Neural crest cell (in vitro differentiated cells): ENCODE results near the gene MYOM1. TPM values are rescaled to one million over a fixed set of nuclear protein-coding genes. Genes with fewer than 3 reads are reported as not detected.

Experiments used
- DNase-seq: peaks from one replicate; pipeline ENCODE4 v3.0.0; 2021; ENCODE audit warnings: low read depth, mixed read lengths, low spot score
- H3K27ac Mint-ChIP-seq: one replicate; pipeline ENCODE4 v1.8.0; 2021; ENCODE audit warnings: mild to moderate bottlenecking, mixed read lengths; ENCODE audit not compliant: unreplicated experiment
- H3K27me3 Mint-ChIP-seq: 2 replicates; pipeline ENCODE4 v1.8.0; 2021; ENCODE audit warnings: low read depth, mild to moderate bottlenecking, mixed read lengths
- H3K36me3 Mint-ChIP-seq: 2 replicates; pipeline ENCODE4 v1.8.0; 2021; ENCODE audit warnings: low read depth, mild to moderate bottlenecking, mixed read lengths
- H3K4me1 Mint-ChIP-seq: 2 replicates; pipeline ENCODE4 v1.8.0; 2021; ENCODE audit warnings: mixed read lengths
- H3K4me3 Mint-ChIP-seq: one replicate; pipeline ENCODE4 v1.8.0; 2021; ENCODE audit warnings: mild to moderate bottlenecking, mixed read lengths
- H3K9me3 Mint-ChIP-seq: 2 replicates; pipeline ENCODE4 v1.8.0; 2021; ENCODE audit warnings: mixed read lengths
- CTCF ChIP-seq: fragments of 200-600 bp; sonication (generic); conservative IDR thresholded peaks from 2 replicates; pipeline ENCODE4 v1.5.0; 2021; ENCODE audit warnings: antibody characterized with exemption, mild to moderate bottlenecking
- total RNA-seq: library from RNA; stranded (reverse); gene quantifications from 2 replicates; pipeline ENCODE4 v1.2.1, GENCODE V29; 2021

The MYOM1 gene
- total RNA-seq, 1 donor from 2014 or later, result 0.89 TPM

- Mint-ChIP-seq H3K4me3 (no peak overlapping the region), H3K27ac (no peak overlapping the region), H3K4me1 (no peaks in the 10 kb centered on the region), H3K36me3 (no peaks in the 10 kb centered on the region), H3K27me3 (no peaks in the 10 kb centered on the region), H3K9me3 (peaks cover 3% of the 10 kb centered on the region)
- DNase-seq, result no peak
- no peak for TF ChIP-seq CTCF
These were observed 29.9 kb downstream of the MYOM1 start for GRCh38 chr18:3189884-3190283.

DNA sequence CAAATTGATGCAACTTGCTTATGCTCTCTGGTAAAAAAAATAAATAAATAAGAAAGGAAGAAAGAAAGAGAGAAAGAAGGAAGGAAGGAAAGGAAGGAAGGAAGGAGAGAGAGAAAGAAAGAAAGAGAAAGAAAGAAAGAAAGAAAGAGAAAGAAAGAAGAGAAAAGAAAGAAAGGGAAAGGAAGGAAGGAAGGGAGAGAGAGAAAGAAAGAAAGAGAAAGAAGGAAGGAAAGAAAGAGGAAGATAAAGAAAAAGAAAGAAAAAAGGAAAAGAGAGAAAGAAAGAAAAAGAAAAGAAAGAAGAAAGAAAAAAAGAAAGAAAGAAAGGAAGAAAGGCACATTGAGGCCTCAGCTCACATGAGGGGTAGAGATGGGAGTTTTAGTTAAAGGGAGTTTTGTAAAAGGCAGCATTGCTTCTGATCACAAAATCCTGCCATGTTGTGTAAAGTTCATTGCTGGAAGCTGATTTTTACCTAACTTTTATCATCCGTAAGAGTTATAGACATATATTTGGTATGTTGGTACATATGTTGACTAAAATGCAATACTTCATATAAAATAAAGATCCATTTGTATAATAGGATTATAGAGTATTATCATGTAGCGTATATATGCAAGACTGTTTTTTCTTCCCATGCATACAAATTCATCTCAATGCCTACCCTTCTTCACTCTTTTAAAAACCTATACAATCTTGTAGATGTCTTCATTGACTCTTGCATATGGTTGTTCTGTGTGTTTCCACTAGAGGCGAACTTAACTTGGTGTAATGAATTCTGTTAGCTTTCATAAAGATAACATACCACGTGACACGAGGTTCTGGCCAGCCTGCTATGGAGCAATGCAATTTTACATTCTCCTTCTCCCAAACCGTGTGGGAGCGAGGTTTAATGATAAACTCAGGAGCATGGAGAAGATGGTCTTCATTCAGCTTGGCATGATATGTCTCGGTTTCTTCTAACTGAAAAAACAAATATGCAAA lies 32.8 kb downstream of the MYOM1 start:
- no peak for TF ChIP-seq CTCF
- Mint-ChIP-seq H3K36me3 (no peaks in the 10 kb centered on the region), H3K27me3 (no peaks in the 10 kb centered on the region), H3K4me1 (no peaks in the 10 kb centered on the region), H3K4me3 (no peak overlapping the region), H3K27ac (no peak overlapping the region), H3K9me3 (peaks cover 3% of the 10 kb centered on the region)
- no peak for DNase-seq

DNA sequence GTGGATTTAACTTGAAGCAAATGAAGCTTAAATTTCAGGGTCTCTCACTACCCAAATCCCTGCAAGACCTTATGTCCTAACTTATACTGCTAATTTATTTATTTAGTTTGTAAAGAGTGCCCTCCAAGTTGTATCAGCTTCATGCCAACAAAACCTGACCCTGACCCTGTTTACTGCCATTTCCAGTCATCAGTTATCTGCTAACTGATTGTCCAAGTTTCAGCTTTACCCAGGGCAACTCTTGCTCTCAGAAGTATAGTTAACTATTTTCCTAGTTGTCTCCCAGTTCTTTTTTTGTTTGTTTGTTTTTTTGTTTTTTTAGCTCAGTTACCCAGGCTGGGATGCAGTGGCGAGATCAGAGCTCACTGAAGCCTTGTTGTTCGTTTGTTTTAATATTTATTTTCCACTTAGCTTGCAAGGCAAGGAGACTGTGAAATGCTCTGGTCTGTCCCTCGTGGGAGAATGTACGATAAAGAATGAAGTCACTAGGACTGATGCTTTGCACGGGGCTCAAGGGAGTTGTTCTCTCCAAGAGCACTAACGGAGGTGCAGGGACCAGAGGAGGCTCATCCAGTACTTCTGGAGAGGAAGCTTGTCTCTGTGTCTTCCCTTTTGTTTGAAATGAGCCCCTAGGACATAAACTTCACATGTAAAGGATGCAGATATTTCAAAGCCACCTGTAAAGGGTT lies 35.3 kb downstream of the MYOM1 start:
- TF ChIP-seq CTCF, result no peak
- no peak overlapping the region for H3K27ac Mint-ChIP-seq

GRCh38 chr18:3183103-3183717 lies 36.6 kb downstream of the MYOM1 start:
- Mint-ChIP-seq H3K27ac (no peak overlapping the region), H3K27me3 (no peaks in the 10 kb centered on the region), H3K4me1 (no peaks in the 10 kb centered on the region), H3K36me3 (no peaks in the 10 kb centered on the region), H3K4me3 (no peak overlapping the region), H3K9me3 (no peaks in the 10 kb centered on the region)
- TF ChIP-seq CTCF, result no peak
- DNase-seq, result no peak

More for the DNA sequence above, 35.3 kb downstream of the MYOM1 start:
- Mint-ChIP-seq H3K36me3 (no peaks in the 10 kb centered on the region), H3K4me3 (no peak overlapping the region), H3K27me3 (no peaks in the 10 kb centered on the region), H3K4me1 (no peaks in the 10 kb centered on the region), H3K9me3 (peaks cover 3% of the 10 kb centered on the region)
- DNase-seq, result no peak

DNA sequence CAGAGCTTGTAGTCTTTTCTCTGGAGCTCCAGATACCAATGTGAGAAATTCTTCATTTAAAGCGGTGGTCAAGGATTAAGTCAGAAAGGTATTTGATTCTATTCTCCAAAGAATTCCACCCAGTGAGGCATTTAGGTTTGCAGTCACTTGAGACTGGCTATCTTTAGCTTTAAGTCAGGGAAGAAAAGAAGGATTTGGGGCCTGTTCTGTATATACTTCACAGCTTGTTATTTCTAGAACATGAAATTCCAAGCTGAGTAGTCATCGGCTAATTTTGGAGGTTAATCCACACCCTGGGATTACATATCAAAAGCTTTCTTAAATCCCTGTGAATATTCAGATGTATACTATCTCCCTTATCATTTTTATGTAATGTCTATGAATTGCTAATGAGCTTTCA lies 39.4 kb downstream of the MYOM1 start:
- TF ChIP-seq CTCF, result no peak
- DNase-seq, result no peak
- H3K27me3 Mint-ChIP-seq, result no peaks in the 10 kb centered on the region
- H3K4me1 Mint-ChIP-seq, result no peaks in the 10 kb centered on the region
- H3K36me3 Mint-ChIP-seq, result no peaks in the 10 kb centered on the region
- H3K27ac Mint-ChIP-seq, result peak overlapping the region; percentile 78
- no peaks in the 10 kb centered on the region for H3K9me3 Mint-ChIP-seq
- no peak overlapping the region for H3K4me3 Mint-ChIP-seq
